Cardiac muscle cell (in vitro differentiated cells and primary cell): ENCODE results near the gene NEDD9. TPM values are rescaled to one million over a fixed set of nuclear protein-coding genes. Genes with fewer than 3 reads are reported as not detected.

Experiments
- DNase-seq, 2 donors: peaks; one replicate each; pipeline versions ENCODE4 v3.0.0 to v3.0.0-alpha.2; 2010 to 2017; ENCODE audit warnings: low read depth in 1 of 2, low spot score in 1 of 2
- H3K27ac ChIP-seq: fragments of 200-600 bp; sonication (generic); 2 replicates; pipeline ENCODE4 v1.5.1; 2016
- H3K27me3 ChIP-seq: fragments of 200-600 bp; sonication (generic); 2 replicates; pipeline ENCODE4 v1.6.0; 2016; ENCODE audit warnings: control low read depth
- H3K36me3 ChIP-seq: fragments of 200-600 bp; sonication (generic); 2 replicates; pipeline ENCODE4 v1.5.1; 2016; ENCODE audit warnings: control low read depth
- H3K4me1 ChIP-seq: fragments of 200-600 bp; sonication (generic); 2 replicates; pipeline ENCODE4 v1.8.1; 2017; ENCODE audit warnings: low read depth, mild to moderate bottlenecking, mixed run types
- H3K4me3 ChIP-seq: fragments of 200-600 bp; sonication (generic); 2 replicates; pipeline ENCODE4 v1.5.1; 2016; ENCODE audit warnings: mild to moderate bottlenecking
- H3K9me3 ChIP-seq: fragments of 200-600 bp; sonication (generic); 2 replicates; pipeline ENCODE4 v1.5.1; 2017; ENCODE audit warnings: low read depth, mild to moderate bottlenecking, control low read depth
- polyA plus RNA-seq: library from polyadenylated mRNA; unstranded; fragments of >200 nt; fragmentation: Nextera tagmentation; extraction: Ambion mirVana; gene quantifications from 2 replicates; pipeline ENCODE4 v1.2.1, GENCODE V29; 2016
- total RNA-seq: library from RNA; depleted of rRNA; stranded (reverse); fragments of >200 nt; gene quantifications from 2 replicates; pipeline ENCODE4 v1.2.3, GENCODE V29; 2016
- TF ChIP-seq, protein P1 (sequence below): IDR thresholded peaks from 2 replicates; pipeline ENCODE4 v1.5.1; 2012; ENCODE audit warnings: low read depth, mild to moderate bottlenecking, low read length

Gene NEDD9
- total and polyA plus RNA-seq, 2 experiments from 2014 or later, result 12.6 to 26.8 TPM

DNA sequence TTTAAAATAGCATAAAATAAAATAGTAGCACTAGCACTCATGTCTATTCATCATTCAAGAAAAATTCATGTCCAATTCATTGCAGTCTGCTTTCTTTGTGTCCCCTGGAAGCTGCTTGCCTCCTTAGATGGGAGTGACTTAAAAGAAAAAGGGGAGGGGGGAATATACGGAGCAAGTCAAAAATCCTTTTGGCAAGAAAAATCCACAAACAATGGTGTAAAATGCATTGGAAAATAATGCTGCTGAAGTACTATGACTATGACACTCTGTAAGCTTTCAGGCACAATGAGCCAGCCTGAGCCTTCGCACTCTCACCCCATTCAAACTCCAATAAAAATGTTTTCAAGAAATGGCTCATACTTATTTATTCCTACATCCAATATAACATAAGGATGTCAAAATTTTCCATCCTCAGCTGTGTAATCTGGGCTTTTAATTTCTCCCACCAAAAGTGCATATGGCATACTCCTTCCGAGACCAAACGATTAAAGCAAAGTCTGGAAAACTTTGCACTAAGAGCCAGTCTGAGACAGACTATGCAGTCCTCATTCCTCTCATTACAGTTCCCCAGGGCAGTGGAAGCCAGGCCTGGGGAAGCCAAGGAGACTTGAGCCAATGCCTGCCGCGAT, 790 bp downstream of the NEDD9 start:
- Histone ChIP-seq H3K4me3 (peak overlapping the region; percentile 57), H3K4me1 (peaks cover 43% of the 10 kb centered on the region), H3K36me3 (no peaks in the 10 kb centered on the region), H3K27me3 (no peaks in the 10 kb centered on the region), H3K27ac (peak overlapping the region; percentile 77), H3K9me3 (no peaks in the 10 kb centered on the region)
- DNase-seq, result peak; percentile 76 to 83
- TF ChIP-seq, protein P1, sequence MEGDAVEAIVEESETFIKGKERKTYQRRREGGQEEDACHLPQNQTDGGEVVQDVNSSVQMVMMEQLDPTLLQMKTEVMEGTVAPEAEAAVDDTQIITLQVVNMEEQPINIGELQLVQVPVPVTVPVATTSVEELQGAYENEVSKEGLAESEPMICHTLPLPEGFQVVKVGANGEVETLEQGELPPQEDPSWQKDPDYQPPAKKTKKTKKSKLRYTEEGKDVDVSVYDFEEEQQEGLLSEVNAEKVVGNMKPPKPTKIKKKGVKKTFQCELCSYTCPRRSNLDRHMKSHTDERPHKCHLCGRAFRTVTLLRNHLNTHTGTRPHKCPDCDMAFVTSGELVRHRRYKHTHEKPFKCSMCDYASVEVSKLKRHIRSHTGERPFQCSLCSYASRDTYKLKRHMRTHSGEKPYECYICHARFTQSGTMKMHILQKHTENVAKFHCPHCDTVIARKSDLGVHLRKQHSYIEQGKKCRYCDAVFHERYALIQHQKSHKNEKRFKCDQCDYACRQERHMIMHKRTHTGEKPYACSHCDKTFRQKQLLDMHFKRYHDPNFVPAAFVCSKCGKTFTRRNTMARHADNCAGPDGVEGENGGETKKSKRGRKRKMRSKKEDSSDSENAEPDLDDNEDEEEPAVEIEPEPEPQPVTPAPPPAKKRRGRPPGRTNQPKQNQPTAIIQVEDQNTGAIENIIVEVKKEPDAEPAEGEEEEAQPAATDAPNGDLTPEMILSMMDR, result no peak

DNA sequence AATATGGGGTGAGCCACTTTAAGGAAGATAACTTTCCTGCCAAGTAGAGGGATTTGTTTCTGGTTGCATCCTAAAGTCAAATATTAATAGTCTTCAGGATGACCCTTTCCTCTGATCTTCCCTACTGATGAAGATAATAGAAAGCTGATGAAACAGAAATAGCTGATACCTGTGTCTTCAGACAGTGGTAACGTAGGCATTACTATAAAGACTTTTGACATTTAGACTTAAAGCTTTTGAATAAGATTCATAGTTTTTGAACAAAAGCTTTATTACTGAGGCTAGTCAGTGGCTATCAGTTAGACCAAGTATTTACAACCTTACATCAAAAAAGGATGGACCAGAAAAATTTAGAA, 1.4 kb downstream of the NEDD9 start:
- TF ChIP-seq, protein P1, result no peak
- no peak for DNase-seq
- no peaks in the 10 kb centered on the region for H3K36me3 ChIP-seq
- H3K27me3 ChIP-seq, result no peaks in the 10 kb centered on the region
- H3K4me3 ChIP-seq, result peak overlapping the region; percentile 57
- no peaks in the 10 kb centered on the region for H3K9me3 ChIP-seq
- H3K27ac ChIP-seq, result peak overlapping the region; percentile 77
- H3K4me1 ChIP-seq, result peaks cover 42% of the 10 kb centered on the region

DNA sequence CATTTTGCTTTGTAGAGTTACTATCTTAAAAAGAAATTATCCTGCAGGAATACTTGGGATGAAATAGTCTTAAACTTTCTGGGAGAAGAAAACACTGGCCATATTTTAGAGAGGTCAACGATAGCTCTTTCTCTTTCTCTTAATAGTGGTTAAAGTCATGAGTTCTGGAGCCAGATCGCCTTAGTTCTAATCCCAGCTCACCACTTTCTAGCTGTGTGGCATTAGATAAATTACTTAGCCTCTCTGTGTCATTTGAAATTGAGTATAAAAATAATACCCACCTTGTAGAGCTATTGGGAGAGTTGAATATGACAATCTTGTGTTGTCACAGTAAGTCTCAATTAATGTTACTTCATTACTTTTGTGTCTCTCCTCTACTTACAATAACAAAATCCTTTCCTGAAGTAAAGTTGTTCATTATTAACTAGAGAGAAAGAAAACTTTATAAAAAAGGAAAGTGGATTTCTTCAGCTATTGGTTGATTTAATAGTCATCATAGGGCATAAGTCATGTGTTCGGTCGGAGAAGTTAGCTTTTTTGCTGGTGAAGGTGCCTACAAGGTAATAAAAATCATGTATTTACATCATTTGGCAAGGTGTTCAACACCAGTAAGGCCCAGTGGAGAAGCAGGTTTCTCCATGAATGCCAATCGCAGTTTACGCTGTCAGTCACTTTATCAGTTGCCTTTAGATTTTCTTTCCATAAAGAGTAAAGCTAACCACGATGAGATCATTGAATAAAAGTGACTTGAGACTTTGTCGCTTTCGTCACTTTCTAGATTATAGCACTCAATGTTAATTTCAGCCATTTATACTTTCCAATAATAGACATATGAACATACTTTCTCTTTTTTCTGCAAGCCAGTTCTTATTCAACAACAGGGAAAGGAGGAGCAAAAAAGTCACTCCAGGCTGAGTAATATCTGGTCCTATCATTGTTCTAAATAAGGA, 2.0 kb downstream of the NEDD9 start:
- Histone ChIP-seq H3K4me1 (peaks cover 38% of the 10 kb centered on the region), H3K27me3 (no peaks in the 10 kb centered on the region), H3K9me3 (no peaks in the 10 kb centered on the region), H3K27ac (peak overlapping the region; percentile 77), H3K4me3 (peak overlapping the region; percentile 57), H3K36me3 (no peaks in the 10 kb centered on the region)
- DNase-seq, result no peak
- TF ChIP-seq, protein P1, result no peak

DNA sequence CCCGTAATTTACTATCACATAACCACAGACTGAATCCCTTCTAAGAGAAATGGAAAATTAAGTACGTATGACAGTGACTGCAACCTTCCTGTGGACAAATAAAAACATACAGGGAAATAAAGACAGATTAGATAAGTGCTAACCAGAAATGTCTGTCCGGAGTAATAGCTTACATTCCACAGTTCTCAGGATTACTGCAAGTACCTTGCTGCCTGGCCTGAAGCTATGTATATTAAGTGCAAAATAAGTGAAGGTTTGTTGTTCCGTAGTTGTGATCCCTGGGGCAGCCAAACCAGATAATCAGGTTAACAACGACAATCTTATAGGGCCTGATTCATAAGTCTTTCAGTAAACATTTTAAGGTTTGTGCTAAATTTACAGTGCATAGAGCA, 2.8 kb downstream of the NEDD9 start:
- Histone ChIP-seq H3K4me3 (peak overlapping the region; percentile 57), H3K27me3 (no peaks in the 10 kb centered on the region), H3K9me3 (no peaks in the 10 kb centered on the region), H3K36me3 (no peaks in the 10 kb centered on the region), H3K4me1 (peaks cover 44% of the 10 kb centered on the region), H3K27ac (peak overlapping the region; percentile 47)
- TF ChIP-seq, protein P1, result no peak
- no peak for DNase-seq

DNA sequence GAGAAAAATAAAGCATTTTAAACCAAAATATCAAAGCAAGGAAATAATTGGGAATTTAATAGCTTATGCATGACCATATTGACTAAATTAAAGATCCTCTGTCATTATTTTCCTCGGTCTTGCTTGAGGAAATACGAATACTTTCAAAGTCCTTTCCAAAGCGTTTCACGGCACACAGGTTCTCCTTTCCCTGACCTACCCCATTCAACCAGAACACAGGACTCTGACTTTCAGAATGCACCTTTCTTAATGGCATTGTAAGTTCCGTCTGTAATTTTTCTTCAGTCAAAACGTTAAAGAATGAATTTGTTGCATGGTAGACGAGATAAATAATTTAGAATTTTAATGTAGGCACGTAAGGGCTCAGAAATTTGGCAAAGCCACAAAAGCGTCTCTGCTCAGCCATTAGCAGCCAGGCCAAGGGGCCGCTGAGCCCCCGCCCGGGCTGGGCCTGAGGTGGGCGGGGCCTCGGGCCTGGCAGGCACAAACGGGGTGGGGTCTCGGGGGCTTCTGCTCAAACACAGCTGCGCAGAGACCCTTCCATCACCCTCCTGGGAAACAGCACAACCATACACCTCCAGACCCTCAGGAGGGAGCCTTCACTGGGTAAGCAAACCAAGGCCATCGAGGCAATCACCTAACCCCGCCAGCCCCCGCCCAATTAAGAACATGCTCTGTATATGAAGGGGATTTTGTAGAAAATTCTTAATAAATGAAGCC, 3.4 kb downstream of the NEDD9 start:
- H3K4me3 ChIP-seq, result peak overlapping the region; percentile 57
- no peaks in the 10 kb centered on the region for H3K27me3 ChIP-seq
- peaks cover 50% of the 10 kb centered on the region for H3K4me1 ChIP-seq
- no peaks in the 10 kb centered on the region for H3K36me3 ChIP-seq
- no peaks in the 10 kb centered on the region for H3K9me3 ChIP-seq
- TF ChIP-seq, protein P1, result no peak
- DNase-seq, result peak in 1 of 2 donors; percentile 55
- peak overlapping the region; percentile 47 for H3K27ac ChIP-seq
